ENCODE data around the gene CRLF2.
"Not testable (repeated sequence)": the region's sequence is repeated elsewhere in the genome, so short reads cannot be mapped to it uniquely, and the experiment has no call there.

Gene CRLF2

DNA sequence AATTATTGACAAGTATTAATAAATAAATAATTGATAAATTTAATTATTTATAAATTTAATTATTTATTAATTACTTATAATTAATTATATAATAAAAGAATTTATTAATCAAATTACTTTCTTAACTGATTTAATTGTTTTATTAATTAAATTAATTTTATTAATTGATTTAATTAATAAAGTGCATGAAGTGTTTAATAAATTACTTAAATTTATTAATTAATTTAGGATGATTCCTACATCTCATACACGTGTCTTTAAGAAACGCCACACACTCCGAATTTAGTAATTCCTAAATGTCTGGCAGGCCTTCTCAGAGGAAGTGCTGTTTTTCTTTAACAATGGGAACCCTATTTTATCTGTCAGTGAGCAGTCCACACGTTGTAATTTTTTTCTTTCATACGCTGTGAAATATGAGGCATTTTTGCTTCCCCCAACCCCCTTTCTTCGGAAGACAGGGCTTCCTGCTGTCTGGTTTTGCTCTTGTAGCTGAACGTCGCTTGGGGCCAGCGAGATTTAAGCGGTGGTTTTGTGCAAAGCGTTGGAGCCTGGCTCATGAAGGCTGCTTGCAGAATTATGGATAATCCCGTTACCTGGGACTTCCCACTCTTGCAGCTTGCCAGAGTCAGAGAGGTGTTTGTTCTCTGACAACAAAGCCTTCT is 46.8 kb downstream of the CRLF2 start:
- no peak for DNase-seq

DNA sequence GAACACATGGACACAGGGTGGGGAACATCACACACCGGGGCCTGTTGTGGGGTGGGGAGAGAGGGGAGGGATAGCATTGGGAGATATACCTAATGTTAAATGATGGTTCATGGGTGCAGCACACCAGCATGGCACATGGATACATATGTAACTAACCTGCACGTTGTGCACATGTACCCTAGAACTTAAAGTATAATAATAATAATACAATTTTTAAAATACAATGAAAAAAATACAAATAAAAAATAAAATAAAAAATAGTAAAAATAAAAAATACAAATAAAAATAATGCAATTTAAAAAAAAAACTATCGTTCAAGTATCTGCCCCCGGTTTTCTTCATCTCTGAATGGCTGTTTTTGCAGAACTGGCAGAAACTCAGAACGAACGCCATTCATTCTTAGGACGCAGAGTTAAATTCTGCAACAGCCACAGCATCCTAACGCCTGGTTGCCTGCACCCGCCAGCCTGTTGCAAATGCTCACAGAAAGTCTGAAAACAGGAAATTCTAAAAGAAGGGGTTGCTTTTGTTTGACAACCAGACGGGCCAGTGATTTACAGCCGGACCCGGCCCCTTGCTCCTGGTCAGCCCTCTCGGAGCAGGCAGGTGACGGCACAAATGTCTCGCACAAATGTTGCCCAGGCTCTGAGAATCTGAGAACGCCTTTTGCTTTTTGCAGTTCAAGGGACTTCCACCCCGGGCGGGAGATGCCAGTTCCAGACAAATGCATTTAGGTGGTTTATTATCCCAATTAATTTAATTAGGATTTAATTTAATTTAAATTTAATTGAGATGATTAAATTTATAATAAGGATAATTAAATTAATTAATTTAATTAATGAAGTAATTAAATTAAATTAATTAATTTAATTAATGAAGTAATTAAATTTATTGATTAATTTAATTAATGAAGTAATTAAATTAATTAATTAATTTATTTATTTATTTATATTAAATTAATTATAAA is 47.8 kb downstream of the CRLF2 start:
- DNase-seq, result no peak

DNA sequence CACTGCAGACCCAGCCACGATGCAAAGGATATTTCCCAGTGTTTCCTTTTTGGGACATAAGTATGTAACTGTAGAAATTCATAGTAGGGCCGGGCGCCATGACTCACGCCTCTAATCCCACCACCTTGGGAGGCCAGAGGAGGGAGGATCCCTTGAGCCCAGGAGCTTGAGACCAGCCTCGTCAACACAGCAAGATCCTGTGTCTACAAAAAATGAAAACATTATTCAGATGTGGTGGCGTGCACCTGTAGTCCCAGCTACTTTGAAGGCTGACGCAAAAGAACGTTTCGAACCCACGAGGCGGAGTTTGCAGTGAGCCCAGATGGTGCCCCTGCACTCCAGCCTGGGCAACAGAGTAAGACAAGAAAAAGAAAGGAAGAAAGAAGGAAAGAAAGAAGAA is 49.2 kb downstream of the CRLF2 start:
- DNase-seq, result no peak

DNA sequence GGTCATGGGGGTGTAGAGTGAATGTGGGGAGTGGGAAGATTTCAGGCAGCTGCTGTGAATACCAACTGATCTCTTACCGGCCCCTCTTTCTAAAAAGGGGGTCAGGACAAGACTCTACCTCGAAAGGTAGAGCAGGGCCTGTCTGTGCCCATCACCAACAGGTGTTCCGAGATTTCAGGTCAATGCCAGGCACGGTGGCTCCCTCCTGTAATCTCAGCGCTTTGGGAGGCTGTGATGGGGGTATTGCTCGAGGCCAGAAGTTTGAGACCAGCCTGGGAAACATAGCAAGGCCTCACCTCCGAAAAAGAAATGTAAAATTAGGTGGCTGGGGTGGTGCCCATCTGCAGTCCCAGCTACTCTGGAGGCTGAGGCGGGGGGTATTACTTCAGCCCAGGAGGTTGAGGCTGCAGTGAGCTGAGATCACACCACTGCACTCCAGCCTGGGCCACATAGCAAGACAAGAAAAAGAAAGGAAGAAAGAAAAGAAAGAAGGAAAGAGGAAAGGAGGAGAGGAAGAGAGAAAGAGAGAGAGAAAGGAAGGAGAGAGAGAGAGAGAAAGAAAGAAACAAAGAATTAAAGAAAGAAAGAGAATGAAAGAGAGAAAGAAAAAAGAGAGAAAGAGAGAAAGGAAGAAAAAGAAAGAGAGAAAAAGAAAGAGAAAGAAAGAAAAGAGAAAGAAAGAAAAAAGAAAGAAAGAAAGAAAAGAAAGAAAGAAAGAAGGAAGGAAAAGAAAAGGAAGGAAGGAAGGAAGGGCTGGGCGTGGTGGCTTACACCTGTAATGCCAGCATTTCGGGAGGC is 50.1 kb downstream of the CRLF2 start:
- no peak for DNase-seq

DNA sequence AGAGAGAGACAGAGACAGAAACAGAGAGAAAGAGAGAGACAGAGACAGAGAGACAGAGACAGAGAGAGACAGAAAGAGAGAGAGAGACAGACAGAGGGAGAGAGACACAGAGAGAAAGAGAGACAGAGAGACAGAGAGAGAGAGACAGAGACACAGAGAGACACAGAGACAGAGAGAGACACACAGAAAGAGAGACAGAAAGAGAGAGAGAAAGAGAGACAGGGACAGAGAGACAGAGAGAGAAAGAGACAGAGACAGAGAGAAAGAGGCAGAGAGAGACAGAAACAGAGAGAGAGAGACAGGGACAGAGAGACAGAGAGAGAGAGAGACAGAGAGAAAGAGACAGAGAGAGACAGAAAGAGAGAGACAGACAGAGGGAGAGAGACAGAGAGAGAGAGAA is 52.9 kb downstream of the CRLF2 start:
- no peak for DNase-seq

DNA sequence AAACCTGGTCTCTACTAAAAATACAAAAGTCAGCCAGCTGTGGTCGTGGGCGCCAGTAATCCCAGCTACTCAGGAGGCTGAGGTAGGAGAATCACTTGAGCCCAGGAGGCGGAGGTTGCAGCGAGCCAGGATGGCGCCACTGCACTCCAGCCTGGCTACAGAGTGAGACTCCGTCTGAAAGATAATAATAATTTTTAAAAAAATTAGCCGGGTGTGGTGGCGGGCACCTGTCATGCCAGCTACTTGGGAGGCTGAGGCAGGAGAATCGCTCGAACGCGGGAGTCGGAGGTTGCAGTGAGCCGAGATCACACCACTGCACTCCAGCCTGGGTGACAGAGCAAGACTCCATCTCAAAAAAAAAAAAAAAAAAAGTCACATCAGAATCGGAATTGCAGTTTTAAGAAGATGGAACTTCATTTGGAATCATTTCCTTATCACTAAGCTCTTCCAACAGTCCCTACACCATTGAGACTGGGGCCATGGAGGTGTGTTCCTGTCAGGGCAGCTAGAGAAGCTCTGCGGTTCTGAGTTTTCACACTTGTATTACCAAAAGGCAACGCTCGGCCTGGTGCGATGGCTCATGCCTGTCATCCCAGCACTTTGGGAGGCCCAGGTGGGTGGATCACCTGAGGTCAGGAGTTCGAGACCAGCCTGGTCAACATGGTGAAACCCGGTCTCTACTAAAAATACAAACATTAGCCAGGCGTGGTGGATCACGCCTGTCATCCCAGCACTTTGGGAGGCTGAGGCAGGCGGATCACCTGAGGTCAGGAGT is 55.6 kb downstream of the CRLF2 start:
- not testable (repeated sequence) for DNase-seq

DNA sequence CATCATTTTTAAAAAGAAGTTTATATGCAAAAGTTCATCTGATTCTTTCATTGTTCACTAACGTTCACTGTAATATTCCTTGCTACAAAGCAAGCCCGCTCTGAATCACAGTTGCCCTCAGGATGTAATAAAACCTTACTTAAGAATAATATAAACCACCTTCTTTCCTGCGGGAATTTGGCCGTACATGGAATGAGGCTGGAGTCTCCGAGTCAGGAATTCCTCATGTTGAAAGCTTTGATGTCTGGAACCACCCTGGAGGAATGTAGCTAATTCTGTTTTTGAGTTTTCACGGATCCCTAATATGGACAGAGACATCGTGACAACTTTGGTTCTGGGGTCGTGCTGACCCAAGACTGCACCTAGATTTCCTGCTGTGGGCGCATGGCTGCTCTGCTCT is 58.5 kb downstream of the CRLF2 start:
- no peak for DNase-seq

DNA sequence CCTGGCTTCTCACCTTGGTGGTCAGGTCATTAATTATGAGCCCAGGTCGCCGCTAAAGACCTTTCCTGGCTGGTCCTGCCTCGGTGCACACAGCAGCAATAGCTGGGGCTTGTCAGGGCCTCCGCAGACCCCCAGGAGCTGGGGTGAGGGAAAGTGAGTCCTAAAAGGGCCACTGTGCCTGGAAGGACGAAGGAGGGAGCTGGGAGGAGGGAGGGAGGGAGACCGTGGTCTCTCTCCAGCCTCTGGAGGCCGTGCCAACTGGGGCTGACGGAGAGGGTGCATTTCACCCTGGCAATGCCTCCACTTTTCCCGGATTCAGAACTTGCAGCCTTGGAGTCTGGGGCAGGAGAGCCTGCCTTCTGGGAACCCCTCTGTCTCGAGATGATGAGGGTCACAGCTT is 60.4 kb downstream of the CRLF2 start:
- no peak for DNase-seq

DNA sequence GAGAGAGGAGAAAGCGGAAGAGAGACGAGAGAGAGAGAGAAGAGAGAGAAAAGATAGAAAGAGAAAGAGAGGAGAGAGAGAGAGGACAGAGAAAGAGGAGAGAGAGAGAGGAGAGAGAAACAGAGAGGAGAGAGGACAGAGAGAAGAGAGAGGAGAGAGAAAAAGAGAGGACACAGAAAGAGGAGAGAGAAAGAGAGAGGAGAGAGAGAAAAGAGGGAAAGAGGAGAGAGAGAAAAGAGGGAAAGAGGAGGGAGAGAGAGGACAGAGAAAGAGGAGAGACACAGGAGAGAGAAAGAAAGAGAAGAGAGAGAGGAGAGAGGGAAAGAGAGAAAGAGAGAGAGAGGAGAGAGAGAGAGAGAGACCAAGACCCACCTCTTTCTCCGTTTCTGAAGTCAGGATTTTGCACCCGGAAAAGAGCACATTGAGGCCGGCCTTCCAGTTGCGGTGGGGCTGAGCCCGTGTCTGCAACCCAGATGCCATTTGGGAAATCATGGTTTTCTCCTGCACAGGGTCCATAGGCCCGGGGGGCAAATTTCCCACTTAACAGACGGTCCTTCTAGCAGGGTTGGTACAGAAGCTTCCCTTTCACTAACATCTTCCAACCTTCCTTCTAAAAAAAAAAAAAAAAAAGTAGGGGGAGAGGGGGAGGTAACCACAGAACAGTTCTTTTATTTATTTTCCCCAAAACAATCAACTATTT is 60.9 kb downstream of the CRLF2 start:
- no peak for DNase-seq

DNA sequence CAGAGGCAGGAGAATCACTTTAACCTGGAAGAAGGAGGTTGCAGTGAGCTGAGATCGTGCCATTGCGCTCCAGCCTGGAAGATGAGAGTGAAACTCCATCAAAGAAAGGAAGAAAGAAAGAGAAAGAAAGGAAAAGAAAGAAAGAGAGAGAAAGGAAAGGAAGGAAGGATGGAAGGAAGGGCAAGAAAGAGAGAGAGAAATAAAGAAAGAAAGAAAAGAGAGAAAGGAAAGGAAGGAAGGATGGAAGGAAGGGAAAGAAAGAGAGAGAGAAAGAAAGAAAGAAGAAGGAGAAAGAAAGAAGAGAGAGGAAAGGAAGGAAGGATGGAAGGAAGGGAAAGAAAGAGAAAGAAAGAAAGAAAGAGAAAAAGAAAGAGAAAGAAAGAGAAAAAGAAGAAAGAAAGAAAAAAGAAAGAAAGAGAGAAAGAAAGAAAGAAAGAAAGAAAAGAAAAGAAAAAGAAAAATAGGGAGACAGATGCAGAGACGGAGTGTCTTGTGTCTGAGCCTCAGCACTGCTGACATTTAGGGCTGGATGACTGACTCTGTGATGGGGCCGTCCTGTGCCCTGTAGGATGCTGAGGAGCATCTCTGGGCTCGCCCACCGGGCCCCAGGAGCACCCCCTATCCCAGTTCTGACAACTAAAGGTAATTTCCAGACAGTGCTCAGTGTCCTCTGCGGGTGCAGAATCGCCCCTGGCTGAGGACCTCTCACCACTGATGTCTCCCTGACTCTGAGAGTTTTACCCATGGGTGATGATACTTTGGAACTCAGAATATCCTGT is 61.7 kb downstream of the CRLF2 start:
- no peak for DNase-seq

DNA sequence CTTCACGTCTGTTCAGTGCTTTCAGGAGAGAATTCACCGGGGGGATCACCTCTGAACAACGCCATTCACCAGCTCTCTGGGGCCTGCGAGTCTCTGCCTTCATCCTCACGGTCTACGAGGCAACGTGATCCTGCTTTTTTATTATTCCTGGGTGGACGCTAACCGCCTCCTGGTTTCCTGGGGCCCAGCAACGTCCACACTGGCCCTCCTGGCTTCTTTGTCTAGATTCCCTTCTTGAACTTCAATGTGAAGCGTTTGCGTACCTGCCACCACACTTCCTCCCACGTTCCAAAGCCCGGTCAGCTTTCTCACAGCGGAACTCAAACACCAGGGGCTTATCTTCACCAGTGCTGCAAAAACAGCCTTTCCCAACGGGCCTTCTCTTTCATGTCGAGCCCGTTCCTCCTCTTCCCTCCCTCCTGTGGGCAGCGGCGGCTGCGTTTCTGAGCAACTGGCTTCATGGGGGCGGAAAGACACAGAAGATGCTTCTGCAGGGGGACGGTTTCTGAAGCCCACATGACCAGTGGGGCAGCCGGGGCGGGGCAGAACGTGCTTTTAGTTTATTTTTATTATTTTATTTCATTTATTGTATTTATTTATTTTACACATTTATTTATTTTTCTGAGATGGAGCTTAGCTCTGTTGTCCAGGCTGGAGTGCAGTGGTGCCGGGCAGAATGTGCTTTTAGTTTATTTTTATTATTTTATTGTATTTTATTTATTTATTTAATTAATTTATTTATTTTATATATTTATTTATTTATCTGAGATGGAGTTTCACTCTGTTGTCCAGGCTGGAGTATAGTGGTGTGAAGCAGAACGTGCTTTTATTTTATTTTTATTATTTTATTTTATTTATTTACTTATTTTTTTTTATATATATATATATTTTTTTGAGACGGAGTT is 64.6 kb downstream of the CRLF2 start:
- DNase-seq, result no peak

DNA sequence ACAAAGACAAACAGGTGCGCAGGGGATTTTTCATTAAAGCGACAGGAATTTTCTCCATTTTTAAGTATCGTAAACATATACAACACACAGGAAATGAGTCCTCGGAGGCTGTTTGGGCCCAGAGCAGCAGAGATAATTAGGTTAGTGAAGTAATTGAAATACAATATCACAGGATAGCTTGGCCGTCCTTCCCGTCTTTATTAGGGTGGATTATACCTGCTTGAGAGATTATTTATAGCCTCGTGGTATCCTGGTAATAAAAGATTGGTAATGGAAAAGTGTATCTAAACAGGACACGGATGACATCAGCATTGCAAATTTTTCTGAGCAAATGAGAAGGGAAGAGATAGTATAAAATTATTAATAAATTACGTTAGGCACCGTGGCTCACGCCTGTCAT is 68.2 kb downstream of the CRLF2 start:
- DNase-seq, result no peak
